ENCODE results near the gene OGFR.

The OGFR gene

GRCh38 chr20:62804627-62805154, at the start of gene OGFR:
TSS of gene OGFR (plus strand) at chr20:62804835. CDS start at chr20:62804860, 25 bp downstream.
- peak in 1 of 2 donors; percentile 55 for DNase-seq (ENCODE audit: low read depth in 2 of 2)

- DNase-seq (ENCODE audit: low read depth in 2 of 2): no peak
Observed at GRCh38 chr20:62754991-62755356, 49.7 kb upstream of the OGFR start.

GRCh38 chr20:62755817-62756724, 48.6 kb upstream of the OGFR start:
- no peak for DNase-seq (ENCODE audit: low read depth in 2 of 2)

GRCh38 chr20:62758226-62758912, 46.3 kb upstream of the OGFR start:
- DNase-seq (ENCODE audit: low read depth in 2 of 2): no peak

- no peak for DNase-seq (ENCODE audit: low read depth in 2 of 2)
Observed at GRCh38 chr20:62759981-62760431, 44.6 kb upstream of the OGFR start.

- no peak for DNase-seq (ENCODE audit: low read depth in 2 of 2)
Observed at GRCh38 chr20:62760471-62760855, 44.2 kb upstream of the OGFR start.

GRCh38 chr20:62760856-62761758, 43.5 kb upstream of the OGFR start:
- no peak for DNase-seq (ENCODE audit: low read depth in 2 of 2)

GRCh38 chr20:62761759-62762131, 42.9 kb upstream of the OGFR start:
- no peak for DNase-seq (ENCODE audit: low read depth in 2 of 2)

GRCh38 chr20:62762376-62762775, 42.3 kb upstream of the OGFR start:
- no peak for DNase-seq (ENCODE audit: low read depth in 2 of 2)

- no peak for DNase-seq (ENCODE audit: low read depth in 2 of 2)
Observed at GRCh38 chr20:62762801-62763368, 41.8 kb upstream of the OGFR start.

- DNase-seq (ENCODE audit: low read depth in 2 of 2): no peak
Observed at GRCh38 chr20:62763404-62763803, 41.2 kb upstream of the OGFR start.

GRCh38 chr20:62764156-62764935, 40.3 kb upstream of the OGFR start:
- no peak for DNase-seq (ENCODE audit: low read depth in 2 of 2)

GRCh38 chr20:62765021-62765420, 39.6 kb upstream of the OGFR start:
- no peak for DNase-seq (ENCODE audit: low read depth in 2 of 2)

- DNase-seq (ENCODE audit: low read depth in 2 of 2): no peak
Observed at GRCh38 chr20:62765432-62766070, 39.1 kb upstream of the OGFR start.

GRCh38 chr20:62766071-62766450, 38.6 kb upstream of the OGFR start:
- DNase-seq (ENCODE audit: low read depth in 2 of 2): no peak

- DNase-seq (ENCODE audit: low read depth in 2 of 2): no peak
Observed at GRCh38 chr20:62766716-62767115, 37.9 kb upstream of the OGFR start.

- DNase-seq (ENCODE audit: low read depth in 2 of 2): no peak
Observed at GRCh38 chr20:62768234-62768546, 36.4 kb upstream of the OGFR start.

GRCh38 chr20:62768551-62769287, 35.9 kb upstream of the OGFR start:
- DNase-seq (ENCODE audit: low read depth in 2 of 2): no peak

- no peak for DNase-seq (ENCODE audit: low read depth in 2 of 2)
Observed at GRCh38 chr20:62769346-62770071, 35.1 kb upstream of the OGFR start.
